HG03575 (cell line): ENCODE data around the gene RECK.

Experiments
- ATAC-seq: cut with Tn5 transposase; IDR thresholded peaks from one replicate; pipeline ENCODE4 v1.9.1; 2021; ENCODE audit not compliant: unreplicated experiment, insufficient number of reproducible peaks, low FRiP score; ENCODE audit errors: extremely low read depth

Gene RECK

DNA sequence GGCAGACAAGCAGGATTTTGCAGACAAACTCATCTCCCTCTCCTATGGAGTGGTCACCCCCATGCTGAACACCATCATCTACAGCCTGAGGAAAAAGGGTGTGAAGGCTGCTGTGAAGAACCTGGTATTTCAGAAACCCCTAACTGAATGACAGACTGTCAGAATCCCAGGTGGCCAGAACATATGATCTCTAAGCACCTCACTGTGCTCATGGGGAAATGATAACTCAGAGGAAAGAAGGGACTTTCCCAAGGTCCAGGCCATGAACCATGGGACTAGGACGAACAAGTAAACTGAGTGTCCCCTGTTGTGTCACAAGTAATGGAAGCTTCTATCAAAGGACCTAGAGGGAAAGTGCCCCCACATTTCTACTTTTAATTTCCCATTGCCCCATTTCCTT, 14.7 kb upstream of the RECK start:
- no peak for ATAC-seq

- ATAC-seq: no peak
These were observed 13.3 kb upstream of the RECK start for GRCh38 chr9:36023260-36024048.

- no peak for ATAC-seq
These were observed 11.0 kb upstream of the RECK start for GRCh38 chr9:36025746-36026145.

GRCh38 chr9:36029202-36029601, 7.5 kb upstream of the RECK start:
- no peak for ATAC-seq

DNA sequence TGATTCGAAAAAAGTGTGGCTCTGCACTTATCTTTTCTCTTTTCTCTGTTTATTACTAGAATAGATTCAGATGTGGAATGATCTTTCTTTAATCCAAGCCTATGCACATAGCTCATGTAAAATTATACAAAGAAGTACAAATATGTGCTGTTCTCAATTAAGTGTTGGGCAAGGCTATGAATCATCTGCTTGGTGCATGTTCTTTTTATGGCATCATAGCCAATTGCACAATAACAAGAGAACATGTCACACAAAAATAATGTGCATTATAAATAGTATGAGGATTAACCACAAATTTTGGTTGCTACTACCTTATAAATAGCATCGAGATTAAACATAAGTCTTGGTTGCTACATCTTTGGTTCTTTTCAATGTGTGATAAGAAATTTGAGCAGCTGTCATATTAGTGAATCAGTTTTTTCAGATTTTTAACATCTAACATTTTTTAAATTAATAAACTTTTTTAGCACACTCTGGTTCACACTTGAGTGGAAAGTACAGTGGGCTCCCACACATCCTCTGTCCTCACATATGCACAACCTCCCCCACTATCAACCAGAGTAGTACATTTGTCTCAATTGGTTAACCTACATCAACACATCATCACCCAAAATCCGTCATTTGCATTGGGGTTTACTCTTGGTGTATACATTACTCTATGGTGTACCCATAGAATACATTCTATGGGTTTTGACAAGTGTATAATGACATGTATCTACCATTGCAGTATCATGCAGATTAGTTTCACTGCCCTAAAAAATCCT, 6.8 kb upstream of the RECK start:
- no peak for ATAC-seq

DNA sequence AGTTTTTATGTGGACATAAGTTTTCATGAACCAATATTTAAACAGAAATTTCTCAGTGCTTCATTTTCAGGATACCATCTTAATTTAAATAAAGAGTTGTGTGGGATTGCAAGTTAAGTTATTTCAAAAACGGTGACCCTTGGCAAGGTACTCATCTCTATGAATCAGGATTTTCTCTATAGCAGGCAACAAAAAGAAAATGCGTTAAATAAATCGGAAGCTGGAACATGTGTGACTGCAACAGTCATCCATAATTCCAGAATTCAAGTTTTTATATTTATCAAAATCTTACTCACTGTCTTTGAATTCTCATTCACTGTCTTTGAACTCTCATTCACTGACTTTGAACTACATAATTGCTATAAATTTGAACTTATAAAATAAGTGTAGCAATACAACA, 5.8 kb upstream of the RECK start:
- no peak for ATAC-seq

DNA sequence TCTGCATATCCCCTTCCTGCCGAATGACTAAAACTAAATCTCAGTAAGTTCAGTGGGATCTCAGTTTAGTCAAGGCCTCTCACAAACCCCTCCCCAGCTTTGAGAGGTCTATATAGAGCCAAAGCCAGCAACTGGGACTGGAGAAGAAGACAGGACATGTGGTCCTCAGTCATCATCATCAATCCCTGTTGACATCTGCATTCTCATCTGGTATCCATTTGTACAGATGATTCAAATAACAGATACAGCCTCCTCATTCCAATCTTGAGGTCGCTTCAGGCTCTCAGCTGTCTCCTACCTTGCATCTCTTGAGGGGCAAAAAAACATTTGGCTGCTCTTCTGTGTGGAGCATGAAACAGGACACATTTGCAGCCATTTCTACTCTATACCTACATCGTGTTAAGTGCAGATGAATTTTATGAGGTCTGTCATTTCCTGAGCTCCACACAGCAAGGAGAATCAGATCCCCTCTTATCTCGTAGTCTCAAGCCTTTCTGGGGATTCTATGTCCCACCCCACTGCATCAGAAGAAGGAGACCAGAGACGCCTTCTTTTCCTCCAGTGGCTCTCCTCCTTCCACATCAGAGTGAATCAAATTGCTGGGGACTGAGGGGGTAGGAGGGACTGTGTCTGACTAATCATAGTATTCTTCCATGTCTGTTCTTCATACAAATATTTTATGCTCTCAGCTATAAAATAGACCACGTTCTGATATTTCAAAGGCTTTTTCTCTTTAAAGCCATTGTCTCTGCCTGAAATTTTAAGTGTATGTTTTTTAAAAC, 4.7 kb upstream of the RECK start:
- no peak for ATAC-seq

GRCh38 chr9:36033788-36034187, 2.9 kb upstream of the RECK start:
- no peak for ATAC-seq

- no peak for ATAC-seq
These were observed 2.5 kb upstream of the RECK start for GRCh38 chr9:36034234-36034633.

DNA sequence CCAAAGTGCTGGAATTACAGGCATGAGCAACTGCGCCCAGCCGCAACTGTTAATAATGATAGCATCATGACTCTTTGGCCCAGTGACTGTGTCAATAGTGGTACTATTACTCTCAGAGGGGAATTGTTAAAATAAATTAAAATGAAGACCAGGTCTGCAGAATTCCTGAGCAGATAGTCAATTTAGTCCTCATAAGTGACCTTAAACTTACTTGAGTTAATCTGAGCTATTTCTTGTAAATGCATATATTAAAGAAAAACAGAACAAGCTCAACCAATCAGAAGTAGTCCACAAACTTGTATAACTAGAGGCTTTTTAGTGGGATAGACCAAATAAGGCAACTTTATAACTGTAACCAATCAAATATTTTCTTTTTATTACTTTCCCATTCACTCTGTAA, 1.7 kb upstream of the RECK start:
- no peak for ATAC-seq

DNA sequence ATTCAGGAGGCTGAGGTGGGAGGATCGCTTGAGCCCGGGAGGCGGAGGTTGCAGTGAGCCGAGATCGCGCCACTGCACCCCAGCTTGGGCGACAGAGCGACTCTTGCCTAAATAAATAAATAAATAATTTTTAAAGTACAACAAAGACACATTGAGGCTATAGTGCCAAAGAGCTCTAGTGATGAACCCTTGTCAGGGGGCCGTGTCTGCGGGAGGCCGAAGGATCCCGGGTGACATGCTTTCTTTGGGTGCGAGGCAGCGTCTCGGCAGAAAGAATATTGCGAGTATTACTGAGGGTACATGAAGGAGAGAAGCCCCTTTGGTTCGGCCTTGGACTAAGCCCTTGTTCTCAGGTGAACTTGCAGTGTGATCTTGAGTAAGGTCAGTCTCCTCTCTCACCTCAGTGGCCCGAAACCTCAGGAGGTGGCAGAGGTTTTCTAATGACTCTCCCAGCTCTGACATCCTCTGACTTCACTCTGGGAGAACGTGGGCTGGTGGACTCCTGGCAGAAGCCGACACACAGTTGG, 397 bp upstream of the RECK start:
- no peak for ATAC-seq

DNA sequence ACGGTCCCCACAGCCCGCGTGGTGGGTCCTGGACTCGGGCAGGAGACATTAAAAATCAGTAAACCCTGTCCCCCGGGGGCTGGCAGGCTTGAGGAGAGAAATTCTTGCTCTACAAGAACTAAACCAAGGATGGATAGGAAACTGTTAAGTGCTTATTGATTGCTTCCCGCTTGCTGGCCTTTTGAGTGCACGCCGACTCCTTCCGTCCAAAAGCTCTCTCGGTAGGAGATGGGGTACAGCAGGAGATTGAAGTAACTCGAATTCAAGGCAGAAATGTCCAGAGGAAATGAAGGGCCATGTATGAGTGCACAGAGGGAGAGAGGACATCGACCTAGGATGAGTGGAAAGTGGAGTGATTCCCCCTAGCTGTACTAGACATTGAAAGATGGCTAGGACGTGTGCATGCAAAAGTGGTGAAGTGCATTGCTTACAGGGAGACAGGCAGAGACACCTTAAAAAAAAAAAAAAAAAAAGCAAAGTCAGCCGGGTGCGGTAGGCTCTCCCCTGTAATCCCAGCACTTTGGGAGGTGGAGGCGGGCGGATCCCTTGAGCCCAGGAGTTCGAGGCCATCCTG, 923 bp downstream of the RECK start:
- no peak for ATAC-seq

GRCh38 chr9:36039121-36039520, 2.4 kb downstream of the RECK start:
- ATAC-seq: no peak

DNA sequence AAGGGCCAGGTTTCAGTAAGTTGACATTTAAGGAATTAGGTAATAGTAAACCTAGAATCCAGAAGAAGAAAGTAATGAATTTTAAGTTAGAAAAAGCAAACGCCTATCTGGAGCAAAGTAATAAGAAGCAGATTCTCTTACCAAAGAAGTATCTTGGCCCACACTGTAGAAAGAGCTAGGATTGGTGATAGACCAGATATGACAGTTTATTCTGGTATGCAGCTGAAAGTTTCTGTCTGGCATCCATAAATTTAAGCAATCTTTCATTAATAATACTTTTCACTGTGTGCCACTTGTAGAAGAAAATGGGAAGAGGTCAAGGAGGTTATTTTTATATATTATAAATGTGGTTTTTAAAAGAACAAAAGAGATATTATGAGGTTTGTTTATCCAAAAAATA, 3.0 kb downstream of the RECK start:
- ATAC-seq: no peak

DNA sequence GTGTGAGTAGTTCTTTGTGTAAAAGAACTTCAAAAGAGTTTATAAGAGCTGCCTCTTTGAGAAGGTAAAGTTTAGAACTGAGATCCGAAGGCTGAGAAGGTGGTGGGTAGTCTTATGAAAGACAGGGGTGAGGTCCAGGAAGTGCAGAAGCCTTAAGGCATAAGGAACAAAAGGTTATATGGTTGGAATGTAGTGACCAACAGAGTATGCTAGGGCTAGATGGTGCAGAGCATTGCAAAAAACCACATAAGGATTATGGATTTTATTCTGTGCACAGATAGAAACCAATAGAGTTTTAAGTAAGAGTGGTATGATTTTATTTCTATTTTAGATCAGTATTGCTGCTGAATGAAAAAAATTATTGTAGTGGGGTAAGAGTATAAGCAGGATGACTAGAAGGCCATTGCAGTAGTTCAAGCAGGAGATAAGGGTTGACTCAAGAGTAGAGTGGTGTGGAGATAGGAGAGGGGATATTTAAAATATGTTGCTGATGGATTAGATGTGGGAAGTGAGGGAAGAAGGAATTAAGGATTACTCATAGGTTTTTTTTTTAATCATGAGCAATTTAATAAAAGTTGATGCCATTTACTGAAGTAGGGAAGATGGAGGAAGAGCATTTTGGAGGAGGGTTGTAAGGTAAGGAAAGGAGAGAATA, 3.7 kb downstream of the RECK start:
- ATAC-seq: no peak

GRCh38 chr9:36041506-36041905, 4.8 kb downstream of the RECK start:
- ATAC-seq: no peak

GRCh38 chr9:36045610-36046009, 8.9 kb downstream of the RECK start:
- no peak for ATAC-seq

- no peak for ATAC-seq
These were observed 10.2 kb downstream of the RECK start for GRCh38 chr9:36046923-36047322.

DNA sequence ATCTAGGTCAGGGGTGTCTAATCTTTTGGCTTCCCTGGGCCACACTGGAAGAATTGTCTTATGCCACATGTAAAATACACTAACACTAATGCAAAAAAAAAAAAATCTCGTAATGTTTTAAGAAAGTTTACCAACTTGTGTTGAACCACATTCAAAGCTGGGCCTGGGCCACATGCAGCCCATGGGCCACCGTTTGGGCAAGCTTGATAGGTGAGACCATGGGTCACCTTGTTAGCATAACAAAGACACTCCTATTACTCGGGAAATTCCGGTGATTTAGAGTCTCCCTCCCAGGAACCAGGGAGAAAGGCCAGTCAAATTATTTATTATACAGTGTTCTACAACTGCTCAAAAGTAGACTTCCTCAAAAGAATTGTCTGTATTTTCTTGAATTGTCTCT, 12.7 kb downstream of the RECK start:
- no peak for ATAC-seq
